Natural killer cell (primary cell): ENCODE data around the gene JAGN1. TPM values are rescaled to one million over a fixed set of nuclear protein-coding genes. Genes with fewer than 3 reads are reported as not detected.
"Not testable (repeated sequence)": the region's sequence is repeated elsewhere in the genome, so short reads cannot be mapped to it uniquely, and the experiment has no call there.

Experiments
- ATAC-seq, 3 donors: fragments of 150-1000 bp in 2 of 3; fragments of 200-7000 bp in 1 of 3; cut with Tn5 transposase; 1 replicate in 1 of 3; 2 replicates in 2 of 3; pipeline ENCODE4 v1.10.0; 2021; ENCODE audit warnings: mild to moderate bottlenecking in 2 of 3, moderate library complexity in 2 of 3
- DNase-seq, 2 donors: peaks; one replicate each; pipeline versions ENCODE4 v3.0.0 to v3.0.0-alpha.2; 2013 to 2021; ENCODE audit warnings: mixed read lengths in 1 of 2
- H3K27ac ChIP-seq: one replicate; pipeline ENCODE4 v1.5.1; 2013; ENCODE audit warnings: mild to moderate bottlenecking, low read length
- H3K27me3 ChIP-seq: one replicate; pipeline ENCODE4 v1.6.1; 2013; ENCODE audit warnings: low read length; ENCODE audit not compliant: control insufficient read depth, insufficient read depth
- H3K36me3 ChIP-seq: one replicate; pipeline ENCODE4 v1.6.1; 2013; ENCODE audit warnings: low read length; ENCODE audit not compliant: control insufficient read depth, insufficient read depth
- H3K4me1 ChIP-seq: one replicate; pipeline ENCODE4 v1.6.1; 2013; ENCODE audit warnings: low read length; ENCODE audit not compliant: control insufficient read depth, insufficient read depth
- H3K4me3 ChIP-seq: one replicate; pipeline ENCODE4 v1.5.1; 2013; ENCODE audit warnings: low read length
- H3K9me3 ChIP-seq: one replicate; pipeline ENCODE4 v1.6.1; 2013; ENCODE audit warnings: low read length; ENCODE audit not compliant: control insufficient read depth, insufficient read depth
- H3K27ac Mint-ChIP-seq, 2 donors: one replicate each; pipeline ENCODE4 v1.8.0; 2022; ENCODE audit warnings: mild to moderate bottlenecking in 2 of 2, mixed read lengths in 2 of 2, moderate library complexity in 1 of 2
- H3K27me3 Mint-ChIP-seq, 2 donors: one replicate each; pipeline ENCODE4 v1.8.0; 2022; ENCODE audit warnings: low read depth in 2 of 2, mixed read lengths in 2 of 2
- H3K36me3 Mint-ChIP-seq: one replicate; pipeline ENCODE4 v1.8.0; 2022; ENCODE audit warnings: mixed read lengths
- H3K4me1 Mint-ChIP-seq, 2 donors: one replicate each; pipeline ENCODE4 v1.8.0; 2022; ENCODE audit warnings: mixed read lengths in 2 of 2
- H3K4me3 Mint-ChIP-seq: one replicate; pipeline ENCODE4 v1.8.0; 2022; ENCODE audit warnings: mild to moderate bottlenecking, moderate library complexity, mixed read lengths
- H3K9me3 Mint-ChIP-seq, 2 donors: one replicate each; pipeline ENCODE4 v1.8.0; 2022; ENCODE audit warnings: mixed read lengths in 2 of 2
- CTCF ChIP-seq: fragments of 200-600 bp; IDR thresholded peaks from one replicate; pipeline ENCODE4 v1.8.0; 2022; ENCODE audit warnings: antibody characterized with exemption
- WGBS: methylation state at CpG from one replicate; pipeline ENCODE4 v1.1.7; 2013; ENCODE audit warnings: missing lambda C conversion rate; ENCODE audit not compliant: insufficient coverage; 5-methylcytosine and 5-hydroxymethylcytosine counted together
- intact Hi-C: fragments of 100-400 bp; cut with micrococcal nuclease; formaldehyde crosslinking; loops from one replicate; pipeline ENCODE4 v1.14.2; 2022
- total RNA-seq, 4 donors: library from RNA; stranded (reverse); fragments of 120-200 nt in 1 of 4; gene quantifications; one replicate each; pipeline versions ENCODE4 v1.2.3 to v1.2.4, GENCODE V29; 2013 to 2022

Gene JAGN1
- total RNA-seq, 3 donors from 2014 or later (not counting 1 experiment from before 2014, with no cell fraction given) = 15.4 to 16.6 (median 15.5) TPM

GRCh38 chr3:9852528-9852927, 37.9 kb upstream of the JAGN1 start:
- TF ChIP-seq CTCF = no peak
- Histone ChIP-seq H3K4me1 (peaks cover 18% of the 10 kb centered on the region), H3K27me3 (no peaks in the 10 kb centered on the region), H3K4me3 (no peak overlapping the region), H3K9me3 (no peaks in the 10 kb centered on the region), H3K27ac (no peak overlapping the region), H3K36me3 (no peaks in the 10 kb centered on the region)
- Mint-ChIP-seq H3K4me1 (peaks cover 29 to 31% of the 10 kb centered on the region in 2 donors), H3K36me3 (no peaks in the 10 kb centered on the region), H3K9me3 (no peaks in the 10 kb centered on the region), H3K27me3 (no peaks in the 10 kb centered on the region), H3K4me3 (no peak overlapping the region), H3K27ac (peak overlapping the region in 1 of 2 donors; percentile 77)
- ATAC-seq = no peak
- no peak for DNase-seq
- WGBS = 95% methylated on average over 6 of the region's 6 CpGs
- intact Hi-C loops = no loop called here

GRCh38 chr3:9854291-9854940, 36.0 kb upstream of the JAGN1 start:
- ATAC-seq, DNase-seq, H3K4me3 ChIP-seq, H3K36me3 Mint-ChIP-seq, H3K9me3 Mint-ChIP-seq, H3K27me3 Mint-ChIP-seq, H3K27me3 ChIP-seq, H3K4me3 Mint-ChIP-seq, H3K27ac Mint-ChIP-seq, intact Hi-C loops, H3K27ac ChIP-seq, H3K9me3 ChIP-seq, H3K36me3 ChIP-seq: not testable (repeated sequence)
- 96% methylated on average over 8 of the region's 11 CpGs for WGBS
- H3K4me1 Mint-ChIP-seq = peaks cover 44 to 45% of the 10 kb centered on the region in 2 donors
- H3K4me1 ChIP-seq = peaks cover 28% of the 10 kb centered on the region

- H3K9me3 ChIP-seq = no peaks in the 10 kb centered on the region
- TF ChIP-seq CTCF = no peak
- peaks cover 39% of the 10 kb centered on the region for H3K4me1 ChIP-seq
- no peak for DNase-seq
- Mint-ChIP-seq H3K27me3 (no peaks in the 10 kb centered on the region), H3K4me1 (peaks cover 46 to 53% of the 10 kb centered on the region in 2 donors), H3K36me3 (no peaks in the 10 kb centered on the region), H3K27ac (peak overlapping the region in 1 of 2 donors; percentile 45), H3K9me3 (no peaks in the 10 kb centered on the region), H3K4me3 (peak overlapping the region; percentile 43)
- H3K36me3 ChIP-seq = no peaks in the 10 kb centered on the region
- no peak overlapping the region for H3K27ac ChIP-seq
- intact Hi-C loops = no loop called here
- peak in 1 of 3 donors; percentile 29 for ATAC-seq
- H3K27me3 ChIP-seq = no peaks in the 10 kb centered on the region
- WGBS = 96% methylated on average over 3 of the region's 3 CpGs
- no peak overlapping the region for H3K4me3 ChIP-seq
Observed at GRCh38 chr3:9855594-9855993, 34.8 kb upstream of the JAGN1 start.

- H3K4me3 ChIP-seq = no peak overlapping the region
- no peak overlapping the region for H3K27ac ChIP-seq
- peaks cover 48 to 57% of the 10 kb centered on the region in 2 donors for H3K4me1 Mint-ChIP-seq
- 92% methylated on average over 12 of the region's 12 CpGs for WGBS
- no peak for ATAC-seq
- TF ChIP-seq CTCF = no peak
- no peak overlapping the region for H3K4me3 Mint-ChIP-seq
- H3K27me3 Mint-ChIP-seq = no peaks in the 10 kb centered on the region
- no peaks in the 10 kb centered on the region for H3K27me3 ChIP-seq
- H3K4me1 ChIP-seq = peaks cover 67% of the 10 kb centered on the region
- peak overlapping the region; percentile 72 to 88 for H3K27ac Mint-ChIP-seq
- intact Hi-C loops = no loop called here
- H3K36me3 ChIP-seq = no peaks in the 10 kb centered on the region
- H3K9me3 ChIP-seq = no peaks in the 10 kb centered on the region
- H3K9me3 Mint-ChIP-seq = no peaks in the 10 kb centered on the region
- no peaks in the 10 kb centered on the region for H3K36me3 Mint-ChIP-seq
- DNase-seq = no peak
Observed at GRCh38 chr3:9859530-9860025, 30.8 kb upstream of the JAGN1 start.
